B cell (primary cell): ENCODE data around the gene RNF207. TPM values are rescaled to one million over a fixed set of nuclear protein-coding genes. Genes with fewer than 3 reads are reported as not detected.

Source experiments
- ATAC-seq: fragments of 200-7000 bp; cut with Tn5 transposase; one replicate; pipeline ENCODE4 v1.10.0; 2021; ENCODE audit warnings: low read depth, mild to moderate bottlenecking, moderate number of reproducible peaks, moderate library complexity
- CTCF ChIA-PET: fragments of 350-600 bp; sonication (Branson Sonifier 250); formaldehyde crosslinking; loops from one replicate; lab custom pipeline; 2021; ENCODE audit warnings: antibody characterized with exemption, inconsistent platforms; lab: Charles Lee
- POLR2A ChIA-PET: fragments of 350-600 bp; sonication (Branson Sonifier 250); formaldehyde crosslinking; loops from one replicate; lab custom pipeline; 2021; ENCODE audit warnings: antibody characterized with exemption; lab: Charles Lee
- DNase-seq: peaks from one replicate; pipeline ENCODE4 v3.0.0; 2013
- H2AFZ ChIP-seq: 2 replicates; pipeline ENCODE4 v1.6.1; 2012; ENCODE audit warnings: mild to moderate bottlenecking, low read depth, low read length; ENCODE audit not compliant: insufficient read depth, poor library complexity, severe bottlenecking
- H3K27ac ChIP-seq, 2 donors: 1 replicate in 1 of 2; 2 replicates in 1 of 2; pipeline ENCODE4 v1.5.1; 2012 to 2013; ENCODE audit warnings: low read length in 2 of 2, mild to moderate bottlenecking in 2 of 2, moderate library complexity in 1 of 2
- H3K27me3 ChIP-seq, 4 experiments: fragments of 200-600 bp in 1 of 4; sonication (generic) in 1 of 4; replicated peaks in 1 of 4; 1 replicate in 2 of 4; 2 replicates in 2 of 4; pipeline versions ENCODE4 v1.6.1 to v1.7.0; 2013 to 2016; ENCODE audit warnings: low read length in 3 of 4, mild to moderate bottlenecking in 2 of 4, mixed read lengths in 1 of 4, moderate library complexity in 1 of 4; ENCODE audit not compliant: insufficient read depth in 4 of 4, control insufficient read depth in 3 of 4; ENCODE audit errors: control extremely low read depth in 1 of 4
- H3K36me3 ChIP-seq, 2 experiments: replicated peaks in 1 of 2; 1 replicate in 1 of 2; 2 replicates in 1 of 2; pipeline versions ENCODE4 v1.6.1 to v1.7.1; 2013; ENCODE audit warnings: low read length in 1 of 2; ENCODE audit not compliant: insufficient read depth in 2 of 2, control insufficient read depth in 1 of 2; ENCODE audit errors: control extremely low read depth in 1 of 2, extremely low read depth in 1 of 2
- H3K4me1 ChIP-seq, 2 donors: fragments of 200-600 bp in 1 of 2; sonication (generic) in 1 of 2; 1 replicate in 1 of 2; 2 replicates in 1 of 2; pipeline versions ENCODE4 v1.5.1 to v1.6.1; 2013 to 2017; ENCODE audit warnings: low read length in 2 of 2; ENCODE audit not compliant: control insufficient read depth in 2 of 2, insufficient read depth in 2 of 2
- H3K4me2 ChIP-seq: replicated peaks from 2 replicates; pipeline ENCODE3; 2012; ENCODE audit warnings: mild to moderate bottlenecking, low read depth, low read length; ENCODE audit not compliant: poor library complexity, severe bottlenecking
- H3K4me3 ChIP-seq, 5 experiments: fragments of 200-600 bp in 1 of 5; sonication (generic) in 1 of 5; 1 replicate in 3 of 5; 2 replicates in 2 of 5; pipeline versions ENCODE4 v1.5.1 to v1.7.0; 2011 to 2016; ENCODE audit warnings: low read length in 4 of 5, mild to moderate bottlenecking in 4 of 5, low read depth in 2 of 5, control low read depth in 1 of 5, moderate library complexity in 1 of 5; ENCODE audit not compliant: insufficient read depth in 1 of 5; ENCODE audit errors: control extremely low read depth in 1 of 5, extremely low read depth in 1 of 5
- H3K79me2 ChIP-seq: fragments of 200-600 bp; sonication (generic); one replicate; pipeline ENCODE4 v1.6.0; 2016; ENCODE audit warnings: low read length; ENCODE audit not compliant: control insufficient read depth, insufficient read depth
- H3K9ac ChIP-seq: fragments of 200-600 bp; sonication (generic); 2 replicates; pipeline ENCODE4 v1.6.1; 2017; ENCODE audit warnings: mild to moderate bottlenecking, low read length, moderate library complexity
- H3K9me3 ChIP-seq, 3 donors: one replicate each; pipeline versions ENCODE4 v1.6.1 to v1.7.1; 2013; ENCODE audit warnings: low read length in 2 of 3; ENCODE audit not compliant: control insufficient read depth in 2 of 3, insufficient read depth in 1 of 3; ENCODE audit errors: control extremely low read depth in 1 of 3
- H4K20me1 ChIP-seq: 2 replicates; pipeline ENCODE4 v1.6.0; 2012; ENCODE audit warnings: mild to moderate bottlenecking, low read length; ENCODE audit not compliant: insufficient read depth, control insufficient read depth, poor library complexity, severe bottlenecking
- H3K27ac Mint-ChIP-seq: one replicate; pipeline ENCODE4 v1.8.0; 2021; ENCODE audit warnings: mixed read lengths
- H3K27me3 Mint-ChIP-seq: one replicate; pipeline ENCODE4 v1.8.0; 2021; ENCODE audit warnings: mixed read lengths
- H3K4me1 Mint-ChIP-seq: one replicate; pipeline ENCODE4 v1.8.0; 2021; ENCODE audit warnings: mixed read lengths
- H3K4me3 Mint-ChIP-seq: one replicate; pipeline ENCODE4 v1.8.0; 2021; ENCODE audit warnings: mixed read lengths
- H3K9me3 Mint-ChIP-seq: one replicate; pipeline ENCODE4 v1.8.0; 2022; ENCODE audit warnings: mixed read lengths; ENCODE audit not compliant: insufficient read depth
- EZH2 ChIP-seq: IDR thresholded peaks from 2 replicates; pipeline ENCODE4 v1.6.1; 2012; ENCODE audit warnings: borderline replicate concordance, low read depth, mild to moderate bottlenecking, moderate library complexity, low read length; ENCODE audit not compliant: insufficient read depth, poor library complexity, severe bottlenecking
- WGBS: methylation state at CpG from one replicate; pipeline ENCODE4 v1.1.5; 2013; ENCODE audit warnings: missing lambda C conversion rate; ENCODE audit not compliant: insufficient coverage; 5-methylcytosine and 5-hydroxymethylcytosine counted together
- intact Hi-C: fragments of 100-400 bp; cut with micrococcal nuclease; formaldehyde crosslinking; loops from one replicate; pipeline ENCODE4 v1.10.0; 2022
- polyA plus RNA-seq: library from polyadenylated mRNA; depleted of rRNA; stranded (reverse); fragments of >200 nt; gene quantifications from 2 replicates; pipeline ENCODE4 v1.2.3, GENCODE V29; 2012
- total RNA-seq, 2 donors: library from RNA; stranded (reverse); fragments of 120-200 nt in 1 of 2; gene quantifications; 1 replicate in 1 of 2; 2 replicates in 1 of 2; pipeline versions ENCODE4 v1.2.3 to v1.2.4, GENCODE V29; 2013 to 2022
- TF ChIP-seq, protein P1 (sequence below): fragments of 200-600 bp; IDR thresholded peaks from one replicate; pipeline ENCODE4 v1.8.0; 2022; ENCODE audit warnings: antibody characterized with exemption, mild to moderate bottlenecking

Gene RNF207
- total and polyA plus RNA-seq, 2 donors (not counting 1 experiment from before 2014, with no cell fraction given): 1.5 to 6.8 TPM

DNA sequence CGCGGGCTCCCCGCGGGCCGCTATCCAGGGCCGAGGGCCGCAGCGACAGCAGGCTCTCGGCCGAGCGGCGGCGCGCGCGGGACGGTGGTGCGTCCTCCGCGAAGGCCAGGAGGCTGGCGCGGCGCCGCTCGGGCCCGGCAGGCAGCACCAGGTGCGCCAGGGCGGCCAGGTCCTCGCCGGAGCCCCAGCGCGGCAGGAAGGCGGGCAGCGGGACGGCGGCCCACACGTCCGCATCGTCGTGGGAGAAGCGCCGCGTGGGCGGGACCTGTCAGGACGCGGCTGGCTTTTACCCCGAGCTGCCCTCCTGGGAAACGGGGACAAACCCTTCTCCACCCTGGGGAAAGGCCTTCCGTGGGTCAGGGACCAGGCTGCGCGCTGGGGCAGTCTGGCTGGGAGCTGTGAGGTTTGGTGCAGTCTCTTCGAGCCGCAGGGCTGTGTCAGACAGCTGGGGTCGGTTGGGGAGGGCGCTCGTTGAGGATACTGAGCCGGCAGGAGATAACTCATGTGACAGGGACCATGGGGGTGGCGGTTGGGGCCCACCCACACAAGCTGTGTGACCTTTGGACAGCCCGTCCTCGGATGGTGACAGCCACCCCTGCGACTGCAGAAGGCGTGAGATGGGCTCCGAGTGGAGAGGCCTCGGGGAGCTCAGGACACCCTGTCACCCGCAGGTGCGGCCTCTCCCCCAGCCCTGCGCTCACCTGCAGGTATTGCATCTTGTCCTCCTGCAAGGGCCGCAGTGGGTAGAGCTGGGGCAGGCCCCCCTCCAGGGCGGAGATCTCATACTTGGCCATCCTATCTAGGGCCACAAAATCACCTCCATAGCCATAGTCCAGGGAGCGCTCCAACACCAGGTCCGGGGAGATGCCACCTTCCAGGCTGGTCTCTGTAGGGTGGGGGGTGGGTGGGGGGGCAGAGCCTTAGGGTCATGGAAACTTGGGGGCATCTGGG, 44.1 kb downstream of the RNF207 start:
- Mint-ChIP-seq H3K4me1 (peaks cover 13% of the 10 kb centered on the region), H3K4me3 (no peak overlapping the region), H3K9me3 (no peaks in the 10 kb centered on the region), H3K27ac (no peak overlapping the region), H3K27me3 (peaks cover 42% of the 10 kb centered on the region)
- ATAC-seq (no peak), DNase-seq (no peak)
- ChIA-PET CTCF (interaction anchor here (1.6 kb wide), 1 partner anchor 17 kb away, joined by 4 read pairs; no protein-coding TSS in a partner anchor), POLR2A (no interaction called here)
- Histone ChIP-seq H3K4me1 (peaks cover 19 to 23% of the 10 kb centered on the region in 2 donors), H3K79me2 (no peaks in the 10 kb centered on the region), H3K9me3 (peaks cover 0 to 12% (median 0%) of the 10 kb centered on the region in 3 donors), H3K27me3 (peaks cover 0 to 57% (median 18%) of the 10 kb centered on the region in 4 experiments), H3K4me3 (no peak overlapping the region), H3K36me3 (no peaks in the 10 kb centered on the region), H2AFZ (no peak overlapping the region), H3K27ac (no peak overlapping the region), H3K4me2 (no peak overlapping the region), H4K20me1 (peaks cover 6% of the 10 kb centered on the region), H3K9ac (no peak overlapping the region)
- no peak for TF ChIP-seq EZH2
- TF ChIP-seq, protein P1, sequence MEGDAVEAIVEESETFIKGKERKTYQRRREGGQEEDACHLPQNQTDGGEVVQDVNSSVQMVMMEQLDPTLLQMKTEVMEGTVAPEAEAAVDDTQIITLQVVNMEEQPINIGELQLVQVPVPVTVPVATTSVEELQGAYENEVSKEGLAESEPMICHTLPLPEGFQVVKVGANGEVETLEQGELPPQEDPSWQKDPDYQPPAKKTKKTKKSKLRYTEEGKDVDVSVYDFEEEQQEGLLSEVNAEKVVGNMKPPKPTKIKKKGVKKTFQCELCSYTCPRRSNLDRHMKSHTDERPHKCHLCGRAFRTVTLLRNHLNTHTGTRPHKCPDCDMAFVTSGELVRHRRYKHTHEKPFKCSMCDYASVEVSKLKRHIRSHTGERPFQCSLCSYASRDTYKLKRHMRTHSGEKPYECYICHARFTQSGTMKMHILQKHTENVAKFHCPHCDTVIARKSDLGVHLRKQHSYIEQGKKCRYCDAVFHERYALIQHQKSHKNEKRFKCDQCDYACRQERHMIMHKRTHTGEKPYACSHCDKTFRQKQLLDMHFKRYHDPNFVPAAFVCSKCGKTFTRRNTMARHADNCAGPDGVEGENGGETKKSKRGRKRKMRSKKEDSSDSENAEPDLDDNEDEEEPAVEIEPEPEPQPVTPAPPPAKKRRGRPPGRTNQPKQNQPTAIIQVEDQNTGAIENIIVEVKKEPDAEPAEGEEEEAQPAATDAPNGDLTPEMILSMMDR: no peak
- intact Hi-C loops: loop anchor here (5.0 kb wide), 1 partner anchor 92 kb away; no protein-coding TSS in a partner anchor
- 17% methylated on average over 68 of the region's 71 CpGs for WGBS

DNA sequence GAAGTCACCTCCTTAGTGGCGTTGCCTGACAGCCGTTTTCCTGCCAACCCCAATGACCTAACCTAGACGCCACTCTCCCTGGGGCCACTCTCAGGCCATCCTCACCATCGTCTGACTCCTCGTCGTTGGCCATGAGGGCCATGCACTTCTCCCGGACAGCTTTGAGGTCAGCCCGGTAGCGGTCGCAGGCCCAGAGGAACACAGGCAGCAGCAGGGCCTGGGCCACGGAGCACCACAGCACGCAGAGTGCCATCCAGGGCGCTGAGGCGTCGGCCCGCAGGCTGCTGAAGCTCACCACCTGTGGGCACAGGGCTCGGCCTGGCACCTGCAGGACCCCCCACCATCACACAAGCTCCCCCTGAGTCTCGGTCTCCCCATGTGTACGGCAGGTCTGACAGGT, 45.3 kb downstream of the RNF207 start:
- H3K4me2 ChIP-seq: no peak overlapping the region
- no peak overlapping the region for H3K4me3 ChIP-seq
- H4K20me1 ChIP-seq: no peaks in the 10 kb centered on the region
- H3K36me3 ChIP-seq: no peaks in the 10 kb centered on the region
- TF ChIP-seq, protein P1: no peak
- no peak for TF ChIP-seq EZH2
- no peak overlapping the region for H3K27ac ChIP-seq
- intact Hi-C loops: no loop called here
- H3K4me1 Mint-ChIP-seq: peaks cover 12% of the 10 kb centered on the region
- 89% methylated on average over 19 of the region's 19 CpGs for WGBS
- peaks cover 42% of the 10 kb centered on the region for H3K27me3 Mint-ChIP-seq
- no peak overlapping the region for H2AFZ ChIP-seq
- ChIA-PET CTCF (interaction anchor here (1.6 kb wide), 1 partner anchor 16 kb away, joined by 4 read pairs; no protein-coding TSS in a partner anchor), POLR2A (no interaction called here)
- H3K9me3 Mint-ChIP-seq: no peaks in the 10 kb centered on the region
- no peaks in the 10 kb centered on the region for H3K79me2 ChIP-seq
- no peak overlapping the region for H3K9ac ChIP-seq
- peaks cover 7 to 14% of the 10 kb centered on the region in 2 donors for H3K4me1 ChIP-seq
- ATAC-seq (no peak), DNase-seq (no peak)
- peaks cover 0 to 5% (median 0%) of the 10 kb centered on the region in 3 donors for H3K9me3 ChIP-seq
- H3K4me3 Mint-ChIP-seq: no peak overlapping the region
- H3K27me3 ChIP-seq: peaks cover 0 to 47% (median 12%) of the 10 kb centered on the region in 4 experiments
- no peak overlapping the region for H3K27ac Mint-ChIP-seq
